Pancreas (tissue), 10 donors: ENCODE measurements around the gene NPFFR2. TPM values are rescaled to one million over a fixed set of nuclear protein-coding genes. Genes with fewer than 3 reads are reported as not detected.
A peak's percentile ranks its signal among the peaks of the same experiment; 100 is the strongest.
"Not testable (repeated sequence)": the region's sequence is repeated elsewhere in the genome, so short reads cannot be mapped to it uniquely, and the experiment has no call there.

Experiments
- ATAC-seq, 4 donors: fragments of 200-7000 bp; cut with Tn5 transposase; one replicate each; pipeline versions ENCODE4 v1.8.0 to v1.9.1; 2020; ENCODE audit warnings: mild to moderate bottlenecking in 4 of 4, moderate library complexity in 4 of 4
- DNase-seq, 6 donors: peaks; one replicate each; pipeline ENCODE4 v3.0.0-alpha.2; 2020
- FAIRE-seq: peaks from 2 replicates; lab custom pipeline; 2012; peaks lifted over from hg19 to GRCh38; lab: Jason Lieb, UNC
- H3K27ac ChIP-seq, 4 donors: fragments of 200-600 bp; sonication (generic); 1 replicate in 3 of 4; 2 replicates in 1 of 4; pipeline versions ENCODE4 v1.5.0 to v1.8.0; 2020
- H3K27me3 ChIP-seq, 4 donors: fragments of 200-600 bp; one replicate each; pipeline ENCODE4 v1.8.0; 2021
- H3K36me3 ChIP-seq, 3 donors: fragments of 200-600 bp; sonication (generic) in 1 of 3; one replicate each; pipeline versions ENCODE4 v1.5.0 to v1.8.0; 2020 to 2021
- H3K4me1 ChIP-seq, 3 donors: fragments of 200-600 bp; one replicate each; pipeline ENCODE4 v1.8.0; 2021
- H3K4me3 ChIP-seq, 4 donors: fragments of 200-600 bp; sonication (generic) in 2 of 4; one replicate each; pipeline versions ENCODE4 v1.5.0 to v1.8.0; 2020 to 2021
- H3K9me3 ChIP-seq, 4 donors: fragments of 200-600 bp; one replicate each; pipeline ENCODE4 v1.8.0; 2021
- WGBS, 2 donors: extraction: QIAGEN DNeasy Blood & Tissue Kit; methylation state at CpG; one replicate each; pipeline ENCODE4 v1.1.7; 2013; 5-methylcytosine and 5-hydroxymethylcytosine counted together
- intact Hi-C, 3 donors: fragments of 100-400 bp; cut with DNase I; formaldehyde crosslinking; loops; one replicate each; pipeline versions ENCODE4 v1.11.1 to v1.14.2; 2022
- polyA plus RNA-seq, 2 donors: library from polyadenylated mRNA; stranded (reverse); fragments of 200-250 nt; gene quantifications; one replicate each; pipeline ENCODE4 v1.2.3, GENCODE V29; 2013
- total RNA-seq, 6 donors: library from RNA; stranded (reverse); fragmentation: NEBNext Ultra II Directional in 4 of 6; extraction: Animal tissue kit (Norgen Biotek cat#: 25700) in 4 of 6; gene quantifications; one replicate each; pipeline versions ENCODE4 v1.2.1 to v1.2.4, GENCODE V29; 2021 to 2023
- TF ChIP-seq, protein P1 (sequence below), 4 donors: fragments of 200-600 bp; sonication (generic) in 3 of 4; IDR thresholded peaks; one replicate each; pipeline versions ENCODE4 v1.5.0 to v1.8.0; 2021; ENCODE audit warnings: antibody characterized with exemption in 4 of 4
- donor health status: healthy with polysubstance abuse.
- donor health status: DM: no; HTN: no; CAD: no; lungs with moderate emphysema.
- donor health status: DM: no; HTN: no; CAD: no.
- donor health status: control.
- donor health status: control.
- donor health status: Bipolar disorder and iron deficiency.
- donor health status: DM: yes; HTN: yes; CAD: no.
- donor health status: DM: no; HTN: no; CAD: no.
- donor health status: DM: no; HTN: no; CAD: no.
- donor health status: DM: yes; HTN: yes; CAD: no.

The NPFFR2 gene
- total and polyA plus RNA-seq, 8 donors: not detected

DNA sequence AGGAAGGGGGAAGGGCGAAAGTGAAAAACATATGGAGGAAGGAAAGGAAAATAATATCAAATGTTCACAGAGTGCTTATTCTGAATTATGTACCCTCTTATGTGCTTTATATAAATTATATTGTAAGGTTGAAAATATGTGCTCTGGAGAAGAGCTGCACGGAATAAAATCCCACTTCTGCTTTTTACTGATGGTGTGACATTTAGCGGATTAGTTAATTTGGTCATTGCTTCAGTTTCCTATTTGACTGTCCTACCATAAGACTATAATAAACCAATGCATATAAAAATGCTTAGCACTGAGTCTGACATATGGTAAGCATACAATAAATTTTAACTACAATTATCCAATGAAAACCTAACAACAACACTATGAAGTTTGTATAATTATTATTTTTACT is 86.2 kb downstream of the NPFFR2 start:
- 78 to 85% methylated on average over 3 of the region's 3 CpGs for WGBS, 2 donors
- FAIRE-seq (no peak), DNase-seq (no peak), ATAC-seq (no peak)
- no peaks in the 10 kb centered on the region for H3K27me3 ChIP-seq
- TF ChIP-seq, protein P1, sequence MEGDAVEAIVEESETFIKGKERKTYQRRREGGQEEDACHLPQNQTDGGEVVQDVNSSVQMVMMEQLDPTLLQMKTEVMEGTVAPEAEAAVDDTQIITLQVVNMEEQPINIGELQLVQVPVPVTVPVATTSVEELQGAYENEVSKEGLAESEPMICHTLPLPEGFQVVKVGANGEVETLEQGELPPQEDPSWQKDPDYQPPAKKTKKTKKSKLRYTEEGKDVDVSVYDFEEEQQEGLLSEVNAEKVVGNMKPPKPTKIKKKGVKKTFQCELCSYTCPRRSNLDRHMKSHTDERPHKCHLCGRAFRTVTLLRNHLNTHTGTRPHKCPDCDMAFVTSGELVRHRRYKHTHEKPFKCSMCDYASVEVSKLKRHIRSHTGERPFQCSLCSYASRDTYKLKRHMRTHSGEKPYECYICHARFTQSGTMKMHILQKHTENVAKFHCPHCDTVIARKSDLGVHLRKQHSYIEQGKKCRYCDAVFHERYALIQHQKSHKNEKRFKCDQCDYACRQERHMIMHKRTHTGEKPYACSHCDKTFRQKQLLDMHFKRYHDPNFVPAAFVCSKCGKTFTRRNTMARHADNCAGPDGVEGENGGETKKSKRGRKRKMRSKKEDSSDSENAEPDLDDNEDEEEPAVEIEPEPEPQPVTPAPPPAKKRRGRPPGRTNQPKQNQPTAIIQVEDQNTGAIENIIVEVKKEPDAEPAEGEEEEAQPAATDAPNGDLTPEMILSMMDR (IDR thresholded peaks at IDR 0.05): no peak
- no peaks in the 10 kb centered on the region for H3K4me1 ChIP-seq
- no peak overlapping the region for H3K4me3 ChIP-seq
- H3K36me3 ChIP-seq: no peaks in the 10 kb centered on the region
- H3K27ac ChIP-seq: no peak overlapping the region
- H3K9me3 ChIP-seq: no peaks in the 10 kb centered on the region
- intact Hi-C loops: no loop called here

DNA sequence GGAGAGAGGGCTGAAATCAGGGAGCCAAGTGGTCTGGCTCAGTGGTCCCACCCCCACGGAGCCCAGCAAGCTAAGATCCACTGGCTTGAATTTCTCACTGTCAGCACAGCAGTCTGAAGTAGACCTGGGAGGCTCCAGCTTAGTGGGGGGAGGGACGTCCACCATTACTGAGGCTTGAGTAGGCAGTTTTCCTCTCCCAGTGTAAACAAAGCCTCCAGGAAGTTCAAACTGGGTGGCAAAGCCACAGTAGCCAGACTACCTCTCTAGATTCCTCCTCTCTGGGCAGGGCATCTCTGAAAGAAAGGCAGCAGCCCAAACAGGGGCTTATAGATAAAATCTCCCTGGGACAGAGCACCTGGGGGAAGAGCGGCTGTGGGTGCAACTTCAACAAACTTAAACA is 88.1 kb downstream of the NPFFR2 start:
- DNase-seq: no peak
- intact Hi-C loops: no loop called here
- FAIRE-seq: no peak
- Histone ChIP-seq H3K9me3 (no peaks in the 10 kb centered on the region), H3K4me1 (no peaks in the 10 kb centered on the region), H3K36me3 (no peaks in the 10 kb centered on the region), H3K27ac (no peak overlapping the region), H3K27me3 (no peaks in the 10 kb centered on the region), H3K4me3 (no peak overlapping the region)
- TF ChIP-seq, protein P1 (IDR thresholded peaks at IDR 0.05): no peak
- WGBS, 2 donors: 40 to 44% methylated on average over 3 of the region's 3 CpGs
- no peak for ATAC-seq

- Histone ChIP-seq H3K4me1 (no peaks in the 10 kb centered on the region), H3K27me3 (no peaks in the 10 kb centered on the region), H3K27ac (no peak overlapping the region), H3K9me3 (no peaks in the 10 kb centered on the region), H3K4me3 (no peak overlapping the region), H3K36me3 (no peaks in the 10 kb centered on the region)
- TF ChIP-seq, protein P1 (IDR thresholded peaks at IDR 0.05): no peak
- DNase-seq (no peak), FAIRE-seq (no peak), ATAC-seq (no peak)
- intact Hi-C loops: no loop called here
These were observed 96.9 kb downstream of the NPFFR2 start for GRCh38 chr4:72128741-72129140.

- DNase-seq (no peak), ATAC-seq (peak in 1 of 4 donors; percentile 25), FAIRE-seq (no peak)
- Histone ChIP-seq H3K27ac (no peak overlapping the region), H3K9me3 (no peaks in the 10 kb centered on the region), H3K4me3 (no peak overlapping the region), H3K36me3 (no peaks in the 10 kb centered on the region), H3K27me3 (no peaks in the 10 kb centered on the region), H3K4me1 (no peaks in the 10 kb centered on the region)
- TF ChIP-seq, protein P1 (IDR thresholded peaks at IDR 0.05): no peak
- intact Hi-C loops: no loop called here
- WGBS, 2 donors: 77 to 80% methylated on average over 6 of the region's 6 CpGs
These were observed 104.6 kb downstream of the NPFFR2 start for GRCh38 chr4:72136429-72136828.

DNA sequence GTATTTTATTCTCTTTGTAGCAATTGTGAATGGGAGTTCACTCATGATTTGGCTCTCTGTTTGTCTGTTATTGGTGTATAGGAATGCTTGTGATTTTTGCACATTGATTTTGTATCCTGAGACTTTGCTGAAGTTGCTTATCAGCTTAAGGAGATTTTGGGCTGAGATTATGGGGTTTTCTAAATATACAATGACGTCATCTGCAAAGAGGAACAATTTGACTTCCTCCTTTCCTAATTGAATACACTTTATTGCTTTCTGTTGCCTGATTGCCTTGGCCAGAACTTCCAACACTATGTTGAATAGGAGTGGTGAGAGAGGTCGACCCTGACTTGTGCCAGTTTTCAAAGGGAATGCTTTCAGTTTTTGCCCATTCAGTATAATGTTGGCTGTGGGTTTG is 108.2 kb downstream of the NPFFR2 start:
- H3K27ac ChIP-seq, H3K4me1 ChIP-seq, H3K9me3 ChIP-seq, H3K36me3 ChIP-seq, ATAC-seq, FAIRE-seq, intact Hi-C loops, H3K27me3 ChIP-seq, DNase-seq, H3K4me3 ChIP-seq: not testable (repeated sequence)
- 35 to 53% methylated on average over 2 of the region's 2 CpGs for WGBS, 2 donors

- no peak overlapping the region for H3K4me3 ChIP-seq
- no peaks in the 10 kb centered on the region for H3K9me3 ChIP-seq
- intact Hi-C loops: no loop called here
- FAIRE-seq: no peak
- no peaks in the 10 kb centered on the region for H3K36me3 ChIP-seq
- no peak for ATAC-seq
- no peak for DNase-seq
- H3K4me1 ChIP-seq: no peaks in the 10 kb centered on the region
- no peak overlapping the region for H3K27ac ChIP-seq
- WGBS, 2 donors: 55 to 70% methylated on average over 2 of the region's 2 CpGs
- TF ChIP-seq, protein P1 (IDR thresholded peaks at IDR 0.05): no peak
- no peaks in the 10 kb centered on the region for H3K27me3 ChIP-seq
These were observed 112.4 kb downstream of the NPFFR2 start for GRCh38 chr4:72144241-72144640.
